GM19238 (cell line): ENCODE measurements around the gene HYLS1.
A peak's percentile ranks its signal among the peaks of the same experiment; 100 is the strongest.
"Not testable (repeated sequence)": the region's sequence is repeated elsewhere in the genome, so short reads cannot be mapped to it uniquely, and the experiment has no call there.

Experiments used
- DNase-seq: peaks from one replicate; pipeline ENCODE4 v3.0.0; 2011; ENCODE audit warnings: low spot score; ENCODE audit not compliant: insufficient read length

The HYLS1 gene

DNA sequence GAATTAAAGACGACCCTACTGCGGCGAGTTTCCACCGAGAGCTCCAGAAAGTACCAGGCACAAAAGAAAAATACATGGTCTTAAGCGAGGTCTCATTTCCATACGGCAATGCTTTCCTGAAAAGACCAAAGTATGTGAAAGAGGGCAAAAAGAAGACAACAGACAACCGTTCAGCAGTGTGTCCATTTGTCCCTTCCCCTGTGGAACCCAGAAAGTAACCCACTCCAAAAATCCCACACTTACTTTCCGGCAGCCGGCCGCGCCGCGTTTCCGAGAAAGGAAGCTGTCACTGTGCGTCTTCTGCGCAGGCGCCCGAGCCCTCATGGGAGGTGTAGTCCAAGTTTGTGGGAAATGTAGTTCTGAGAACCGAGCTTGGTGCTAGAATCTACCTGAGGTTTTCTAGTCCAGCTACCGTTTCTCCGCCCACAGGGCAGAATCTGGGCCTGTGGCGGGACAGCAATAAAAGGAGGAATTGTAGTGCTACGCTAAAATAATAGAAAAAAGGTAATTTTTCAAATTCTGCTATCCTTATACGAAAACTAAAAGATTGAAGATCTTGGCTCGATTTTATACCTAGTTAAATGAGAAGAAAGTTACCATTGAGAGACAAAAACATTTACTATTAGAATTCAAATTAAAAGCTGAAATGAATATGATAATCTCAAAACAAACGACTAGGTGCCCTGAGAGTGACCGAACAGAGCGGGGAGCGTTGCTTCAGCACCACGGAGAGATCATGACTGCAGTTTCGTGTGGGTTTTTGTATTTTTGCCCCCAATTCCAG is 15.7 kb downstream of the HYLS1 start, which contains the start of gene PUS3:
TSS of gene PUS3 (minus strand) at position 280 of the 784 bp plus-strand sequence. CDS start 6,922 bp downstream, outside the sequence.
- peak; percentile 80 for DNase-seq

DNA sequence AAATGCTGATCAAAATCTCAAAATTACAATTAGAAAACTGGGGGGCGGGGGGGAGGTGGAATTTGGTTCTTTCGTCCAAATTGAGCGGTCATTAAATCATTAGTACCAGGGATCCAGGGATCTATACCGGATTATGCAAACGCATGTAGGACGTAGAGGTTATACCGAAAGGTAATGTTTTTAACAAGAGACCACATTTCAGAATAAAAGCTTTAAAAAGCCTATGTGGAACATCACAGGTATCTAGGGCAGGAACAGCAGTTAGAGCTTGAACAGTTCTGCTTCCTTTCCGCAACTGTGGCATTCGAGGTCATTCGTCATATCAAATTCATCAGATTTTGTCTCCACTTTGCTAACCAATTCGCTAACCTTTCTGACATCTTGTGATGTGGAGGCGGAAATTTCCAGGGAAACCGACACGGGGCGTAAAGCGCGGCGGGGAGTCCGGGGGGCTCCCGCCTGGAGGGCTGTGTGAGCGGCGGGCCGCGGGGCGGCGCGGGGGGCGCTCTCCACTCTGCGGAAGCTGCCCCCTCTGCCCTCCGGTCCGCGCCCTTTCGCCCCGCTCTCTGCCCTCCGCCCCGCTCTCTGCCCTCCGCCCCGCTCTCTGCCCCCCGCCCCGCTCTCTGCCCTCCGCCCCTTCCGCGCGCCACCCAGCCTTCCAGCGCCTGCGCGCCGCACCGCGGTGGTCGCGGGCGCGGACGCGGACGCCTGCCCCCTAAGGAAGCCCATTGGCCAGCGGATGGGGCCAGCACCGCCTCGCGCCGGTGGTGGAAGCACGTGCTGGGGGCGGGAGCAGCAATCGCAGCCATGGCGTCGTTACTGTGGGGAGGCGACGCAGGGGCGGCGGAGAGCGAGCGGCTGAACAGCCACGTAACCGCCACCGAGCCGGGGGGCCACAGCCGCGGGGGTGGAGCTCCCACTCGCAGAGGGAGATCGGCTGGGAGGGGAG is 16.5 kb downstream of the HYLS1 start, which contains the start of gene DDX25:
TSS of gene DDX25 (plus strand) at position 798 of the 949 bp plus-strand sequence. CDS start at position 808, 10 bp downstream.
- no peak for DNase-seq

DNA sequence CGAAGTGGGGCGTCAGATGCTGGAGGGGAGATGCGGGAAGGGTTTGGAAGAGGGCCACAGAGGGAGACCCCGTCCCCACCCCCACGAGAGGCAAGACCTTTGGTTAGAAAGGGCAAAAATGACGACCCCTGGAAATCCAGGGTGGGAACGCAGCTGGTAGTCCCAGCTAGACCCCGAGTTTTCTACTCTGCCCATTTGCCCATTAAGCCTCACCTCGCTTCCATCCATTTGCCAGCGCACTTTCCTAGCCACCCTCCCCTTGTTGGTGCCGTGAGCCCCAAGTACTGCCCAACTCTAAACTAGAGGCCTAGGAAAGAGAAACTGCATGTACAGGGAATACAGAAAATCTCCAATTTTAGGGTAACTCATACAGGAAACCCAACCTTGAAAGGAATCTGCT is 17.2 kb downstream of the HYLS1 start:
- DNase-seq, result no peak

DNA sequence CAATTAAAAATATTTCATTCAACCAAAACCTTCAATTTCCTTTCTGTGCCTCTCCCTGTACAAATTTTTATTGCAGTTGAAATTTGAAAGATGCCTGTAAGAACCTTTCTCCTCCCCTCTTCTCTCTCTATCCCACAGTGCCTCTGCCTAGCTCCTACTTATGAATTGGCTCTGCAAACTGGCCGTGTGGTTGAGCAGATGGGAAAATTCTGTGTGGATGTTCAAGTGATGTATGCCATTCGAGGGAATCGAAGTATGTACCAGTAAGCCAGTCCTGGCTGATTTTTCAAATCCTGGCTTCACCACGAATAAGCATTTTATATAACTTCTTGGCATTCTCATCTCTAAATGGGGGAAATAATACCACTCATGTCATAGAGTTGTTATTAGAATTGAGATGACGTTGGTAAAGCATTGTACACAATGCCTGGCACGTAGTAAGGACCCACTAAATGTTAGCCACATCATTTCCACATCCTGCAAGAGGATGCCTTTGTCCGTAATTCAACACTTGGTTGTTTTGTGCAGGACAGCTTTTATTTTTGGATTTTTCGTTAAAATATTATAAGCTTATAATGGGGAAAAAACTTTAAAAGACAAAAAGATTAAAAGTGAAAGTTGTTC is 22.9 kb downstream of the HYLS1 start:
- DNase-seq, result no peak

DNA sequence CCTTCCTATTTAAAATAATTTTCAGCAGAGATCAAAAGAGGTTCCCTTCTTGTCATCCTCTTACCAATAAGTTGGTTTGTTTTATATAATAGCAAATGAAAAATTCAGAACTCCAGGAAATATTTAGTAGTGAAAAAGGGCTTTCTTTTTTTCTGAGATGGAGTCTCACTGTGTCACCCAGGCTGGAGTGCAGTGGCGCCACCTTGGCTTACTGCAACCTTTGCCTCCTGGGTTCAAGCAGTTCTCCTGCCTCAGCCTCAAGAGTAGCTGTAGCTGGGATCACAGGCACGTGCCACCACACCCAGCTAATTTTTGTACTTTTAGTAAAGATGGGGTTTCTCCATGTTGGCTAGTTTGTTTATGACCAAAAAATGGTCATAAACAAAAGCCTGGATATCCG is 27.1 kb downstream of the HYLS1 start:
- not testable (repeated sequence) for DNase-seq

DNA sequence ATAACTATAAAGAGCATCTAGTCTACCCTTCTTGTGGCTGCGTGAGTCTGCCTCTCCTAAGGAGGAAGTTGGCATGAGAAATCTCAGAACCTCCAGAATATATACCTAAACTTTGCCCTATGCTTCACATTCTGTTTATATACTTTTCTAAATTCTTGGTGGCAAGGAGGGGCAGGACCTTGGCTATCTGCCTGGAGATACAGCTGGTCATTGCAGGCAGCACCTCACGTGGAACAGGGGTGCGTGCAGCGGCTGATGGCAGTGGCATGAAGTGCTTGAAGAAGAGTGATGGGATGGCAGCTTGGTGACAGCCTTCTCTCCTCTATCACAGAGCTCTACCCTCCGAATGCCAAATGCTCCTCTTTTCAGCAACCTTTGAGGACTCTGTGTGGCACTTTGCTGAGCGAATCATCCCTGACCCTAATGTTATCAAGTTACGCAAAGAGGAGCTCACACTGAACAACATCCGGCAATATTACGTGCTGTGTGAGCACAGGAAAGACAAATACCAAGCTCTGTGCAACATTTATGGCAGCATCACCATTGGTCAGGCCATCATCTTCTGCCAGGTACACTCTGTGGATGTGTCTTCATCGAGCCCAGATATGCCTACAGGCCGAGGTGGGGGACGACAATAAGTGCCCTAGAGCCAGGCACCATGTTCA is 29.3 kb downstream of the HYLS1 start:
- no peak for DNase-seq

DNA sequence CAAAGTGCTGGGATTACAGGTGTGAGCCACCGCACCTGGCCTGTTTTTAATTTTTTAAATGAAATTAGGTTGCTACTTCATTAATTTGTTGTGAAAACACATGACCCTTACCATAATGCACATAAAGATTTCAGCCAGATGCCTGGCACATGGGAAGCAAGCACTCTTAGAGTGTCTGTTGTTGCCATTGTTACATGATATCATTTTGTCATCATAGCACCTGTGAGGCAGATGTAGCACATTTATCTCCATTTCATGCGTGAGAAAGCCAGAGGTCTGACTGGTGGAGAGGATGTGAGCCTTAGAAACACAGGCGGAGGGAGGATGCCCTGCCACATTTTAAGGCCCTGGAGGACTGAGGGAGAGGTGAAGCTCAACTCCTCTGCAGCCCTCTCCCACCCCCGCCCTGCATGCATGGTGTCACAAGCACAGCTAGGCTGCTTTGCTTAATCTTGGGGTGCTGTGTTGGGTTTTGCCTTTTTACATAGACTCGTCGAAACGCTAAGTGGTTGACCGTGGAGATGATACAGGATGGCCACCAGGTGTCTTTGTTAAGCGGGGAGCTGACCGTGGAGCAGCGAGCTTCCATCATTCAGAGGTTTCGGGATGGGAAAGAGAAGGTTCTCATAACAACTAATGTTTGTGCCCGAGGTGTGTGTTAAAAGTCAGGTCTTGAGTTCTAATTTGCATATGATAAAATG is 30.8 kb downstream of the HYLS1 start:
- no peak for DNase-seq

DNA sequence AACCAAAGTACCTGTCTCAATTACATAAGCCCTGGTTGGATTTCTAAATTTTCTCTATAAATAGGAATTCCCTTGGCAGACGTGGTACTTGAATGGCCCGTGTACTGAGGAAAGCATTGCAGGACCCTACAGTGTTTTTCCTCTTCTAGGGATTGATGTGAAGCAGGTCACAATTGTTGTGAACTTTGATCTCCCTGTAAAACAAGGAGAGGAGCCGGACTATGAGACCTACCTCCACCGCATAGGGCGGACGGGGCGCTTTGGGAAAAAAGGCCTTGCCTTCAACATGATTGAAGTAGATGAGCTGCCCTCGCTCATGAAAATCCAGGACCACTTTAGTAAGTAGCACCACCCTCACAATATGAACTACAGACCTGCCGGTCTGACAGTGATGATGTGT is 33.6 kb downstream of the HYLS1 start:
- DNase-seq, result no peak

DNA sequence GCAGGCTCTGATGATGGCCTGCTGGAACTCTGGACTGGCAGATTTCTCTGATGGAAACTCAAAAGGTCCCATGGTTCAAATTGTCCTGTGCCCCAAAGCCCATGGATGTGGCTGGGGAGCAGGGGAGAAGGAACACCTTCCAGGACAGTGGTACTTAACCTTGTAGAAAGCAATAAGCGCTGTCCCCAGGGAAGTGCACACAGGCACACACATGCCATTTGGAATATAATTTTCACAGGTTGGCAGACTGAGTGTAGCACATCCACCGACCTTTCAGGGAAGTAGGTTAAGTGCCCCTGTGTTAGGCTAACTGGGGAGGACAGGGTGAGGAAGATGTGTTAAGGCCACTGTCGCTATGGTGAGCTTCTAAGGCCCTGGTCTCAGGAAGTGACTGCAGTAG is 34.7 kb downstream of the HYLS1 start:
- DNase-seq, result no peak

DNA sequence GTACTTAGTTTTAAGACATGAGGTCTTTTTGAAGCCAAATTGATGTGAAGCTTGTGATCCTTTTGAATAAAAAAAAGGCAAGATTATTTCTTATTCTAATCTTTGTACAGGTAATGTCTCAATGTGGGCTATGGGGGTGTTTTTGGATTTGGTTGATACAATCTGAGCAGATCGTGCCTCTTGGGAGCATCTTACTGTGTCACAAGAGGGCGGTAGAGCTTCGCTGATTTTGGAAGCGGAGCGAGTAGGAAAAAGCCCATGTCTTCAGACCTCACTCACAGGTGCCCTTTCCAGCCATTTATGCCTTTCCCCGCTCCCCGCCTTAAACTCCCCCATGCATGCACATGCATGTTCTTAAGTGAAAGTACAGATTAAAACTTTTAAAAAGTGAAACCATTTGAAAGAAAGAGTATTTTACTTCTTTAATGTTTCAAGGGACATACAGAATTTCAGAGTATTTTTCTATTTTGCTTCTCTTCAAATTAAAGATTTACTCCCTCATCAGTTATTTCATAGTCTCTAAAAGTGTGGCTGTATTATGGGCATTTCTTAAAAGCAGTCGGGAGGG is 35.6 kb downstream of the HYLS1 start:
- peak; percentile 46 for DNase-seq

DNA sequence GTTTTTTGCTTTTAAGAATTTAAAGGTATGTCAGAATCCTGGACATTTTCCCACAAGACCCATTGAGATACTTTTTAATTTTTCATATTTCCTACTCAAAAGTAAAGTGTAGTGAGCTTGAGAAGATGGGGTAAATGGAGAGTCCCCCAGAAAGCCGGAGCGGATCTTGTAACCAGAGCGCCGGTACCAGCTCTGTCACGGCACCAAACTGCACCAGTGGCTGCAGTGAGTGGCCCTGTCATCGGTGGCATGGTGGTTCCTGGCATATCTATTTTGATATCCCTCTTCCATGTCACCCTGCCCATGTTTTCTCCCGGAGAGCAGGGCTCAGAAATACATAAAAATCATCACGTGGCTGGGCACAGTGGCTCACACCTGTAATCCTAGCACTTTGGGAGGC is 36.2 kb downstream of the HYLS1 start:
- no peak for DNase-seq

DNA sequence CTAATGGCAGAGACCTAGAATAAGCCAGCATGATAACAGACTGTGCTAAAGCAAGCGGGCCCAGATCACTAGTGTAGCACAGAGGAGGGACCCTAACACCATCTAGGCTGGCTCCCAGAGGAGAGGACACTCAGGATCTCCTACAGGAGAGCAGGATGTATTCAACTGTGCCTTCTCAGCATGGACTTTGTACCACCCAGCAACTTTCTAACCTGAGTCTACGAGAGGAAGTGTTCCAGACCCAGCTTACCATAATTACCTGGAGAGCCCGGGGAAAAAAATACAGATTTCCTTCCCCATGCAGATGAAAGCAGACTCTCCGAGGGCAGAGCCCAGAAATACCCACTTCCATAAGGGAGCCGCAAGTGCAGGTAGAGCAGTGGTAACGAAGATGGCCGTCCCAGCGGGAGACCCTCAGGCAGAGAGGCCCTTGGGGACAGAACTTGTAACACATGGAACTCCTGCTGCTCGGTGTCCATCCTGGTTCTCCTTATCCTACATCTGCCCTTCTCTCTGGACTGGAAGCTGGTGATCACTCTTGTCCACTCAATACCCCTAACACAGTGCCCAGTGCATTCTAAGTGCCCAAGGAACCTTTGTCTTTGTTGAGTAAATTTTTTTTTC is 37.0 kb downstream of the HYLS1 start:
- no peak for DNase-seq

DNA sequence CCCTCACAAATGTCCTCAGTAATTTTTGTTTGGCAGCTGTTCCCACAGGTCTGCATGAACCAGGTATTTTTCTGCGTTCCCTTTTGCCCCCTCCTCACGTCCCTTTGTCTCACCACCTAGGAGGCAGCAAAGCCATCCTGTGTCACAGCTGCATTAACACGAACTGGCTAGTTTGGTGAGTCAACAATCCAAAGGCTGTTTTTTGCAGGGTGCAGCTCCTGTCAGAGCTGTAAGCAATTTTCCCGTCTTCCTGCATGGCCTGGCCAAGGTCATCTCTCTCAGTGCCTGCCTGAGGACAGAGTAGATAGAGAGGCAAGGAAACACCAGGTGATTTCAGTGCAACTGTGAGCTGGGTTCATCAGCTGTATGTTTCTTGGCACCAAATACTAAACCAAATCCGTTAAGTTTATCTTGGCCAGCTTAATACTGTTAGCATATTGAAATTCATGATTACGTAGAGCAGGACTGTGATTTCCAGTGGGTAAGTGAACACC is 37.8 kb downstream of the HYLS1 start:
- DNase-seq, result no peak

DNA sequence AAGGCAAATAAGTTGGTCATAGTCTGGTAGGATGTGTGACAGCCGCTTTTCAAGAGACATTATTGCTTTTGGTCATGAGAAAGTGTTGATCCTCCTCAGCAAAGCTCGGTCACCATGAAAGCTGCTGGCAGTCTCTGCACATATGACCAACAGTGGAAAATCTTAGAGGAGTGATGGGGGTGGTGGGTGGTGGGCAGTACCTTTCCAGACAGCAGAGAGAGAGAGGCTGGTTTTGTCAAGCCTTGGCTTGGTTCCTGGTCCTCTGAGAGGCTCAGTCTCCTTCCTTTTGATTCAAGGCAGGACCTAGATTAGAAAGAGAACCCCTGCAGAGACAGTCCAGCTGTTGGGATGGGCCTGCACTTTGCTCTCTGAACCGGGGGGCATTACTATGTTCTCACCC is 38.3 kb downstream of the HYLS1 start:
- no peak for DNase-seq

DNA sequence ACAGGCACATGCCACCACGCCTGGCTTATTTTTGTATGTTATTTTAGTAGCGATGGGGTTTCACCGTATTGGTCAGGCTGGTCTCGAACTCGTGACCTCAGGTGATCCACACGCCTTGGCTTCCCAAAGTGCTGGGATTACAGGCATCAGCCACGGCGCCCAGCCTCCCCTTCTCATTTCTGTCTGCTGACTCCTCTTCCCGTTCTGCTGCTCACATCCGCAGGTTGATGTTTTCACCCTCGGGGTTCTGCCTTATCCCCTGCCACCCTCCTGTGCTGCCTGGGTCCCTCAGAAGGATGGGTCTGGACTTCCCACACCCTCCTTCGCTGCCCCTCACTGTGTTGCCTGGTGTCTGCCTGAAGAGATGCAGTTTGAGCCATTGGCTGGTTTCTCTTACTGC is 39.2 kb downstream of the HYLS1 start:
- DNase-seq, result no peak

DNA sequence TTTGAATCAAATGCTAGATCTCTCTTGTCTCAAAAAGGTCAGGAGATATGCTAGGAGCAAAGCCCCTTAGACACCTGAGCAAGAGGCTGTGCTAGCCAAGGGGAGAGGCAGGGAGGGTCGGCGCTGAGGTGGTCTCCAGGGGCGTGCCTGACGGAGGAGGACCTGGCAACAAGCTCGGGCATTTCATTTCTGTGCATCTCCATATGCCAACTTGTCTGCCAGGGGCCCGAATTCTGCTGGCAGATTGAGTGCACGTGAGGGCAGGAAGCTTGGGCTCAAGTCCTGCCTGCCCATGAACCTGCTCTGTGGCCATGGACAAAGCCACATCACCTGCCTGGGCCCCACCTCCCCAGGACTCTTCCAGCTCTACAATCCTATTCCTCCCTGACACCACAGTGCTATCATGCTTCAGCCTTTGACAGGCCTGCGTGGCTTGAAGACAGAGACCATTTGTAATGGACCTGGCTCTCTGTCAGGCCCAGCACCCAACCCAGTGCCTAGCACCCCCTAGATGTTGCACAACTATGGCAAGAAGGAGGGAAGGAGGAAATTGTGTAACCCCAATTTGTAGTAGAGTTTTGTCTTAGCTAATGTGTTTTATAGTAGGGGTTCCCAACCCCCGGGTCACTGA is 42.1 kb downstream of the HYLS1 start:
- no peak for DNase-seq

DNA sequence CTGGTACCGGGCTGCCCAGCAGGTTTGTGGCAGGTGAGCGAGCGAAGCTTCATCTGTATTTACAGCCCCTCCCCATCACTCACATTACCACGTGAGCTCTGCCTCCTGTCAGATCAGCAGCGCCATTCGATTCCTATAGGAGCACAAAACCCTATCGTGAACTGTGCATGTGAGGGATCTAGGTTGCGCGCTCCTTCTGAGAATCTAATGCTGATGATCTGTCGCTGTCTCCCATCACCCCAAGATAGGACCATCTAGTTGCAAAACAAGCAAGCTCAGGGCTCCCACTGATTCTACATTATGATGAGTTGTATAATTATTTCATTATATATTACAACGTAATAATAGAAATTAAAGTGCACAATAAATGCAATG is 42.6 kb downstream of the HYLS1 start:
- DNase-seq, result no peak

DNA sequence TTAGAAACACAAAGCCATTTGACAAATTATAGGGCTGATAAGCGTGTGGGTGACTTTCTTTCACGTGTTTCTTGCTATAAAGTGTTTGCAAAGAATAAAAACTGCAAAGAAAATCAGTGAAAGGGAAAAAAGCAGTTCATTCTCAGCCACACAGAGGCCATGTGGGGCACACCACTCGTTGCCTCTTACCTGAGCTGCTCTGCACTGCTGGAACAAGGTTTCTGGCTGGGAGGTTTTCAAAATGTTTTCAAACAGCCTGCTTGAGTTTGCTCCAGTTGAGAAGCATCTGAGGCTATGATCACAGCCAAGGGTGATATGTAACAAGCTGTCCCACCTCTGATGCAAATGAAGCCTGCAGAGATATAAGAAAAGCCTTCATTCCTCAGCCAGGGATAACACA is 43.6 kb downstream of the HYLS1 start:
- no peak for DNase-seq

DNA sequence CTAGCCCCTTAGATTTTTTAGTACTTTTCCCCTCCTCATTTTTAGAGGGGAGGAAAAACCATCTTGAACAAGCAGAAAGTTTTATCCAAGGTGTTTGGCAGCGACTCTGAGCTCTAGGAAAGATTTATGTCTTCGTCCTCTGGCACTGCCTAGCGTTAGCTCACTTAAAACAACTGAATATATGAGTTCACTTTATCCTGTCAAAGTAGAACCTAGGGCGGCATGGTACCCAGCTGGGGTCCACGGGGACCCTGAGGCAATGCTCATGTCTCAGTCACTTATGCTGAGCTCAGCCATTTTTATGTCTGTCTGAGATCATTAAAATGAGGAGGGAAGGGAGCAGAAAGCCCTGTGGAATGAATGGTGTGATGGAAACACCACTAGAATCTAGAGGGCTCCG is 44.2 kb downstream of the HYLS1 start:
- no peak for DNase-seq
